Psoas muscle (tissue), 8 donors: ENCODE results near the gene DGUOK. TPM values are rescaled to one million over a fixed set of nuclear protein-coding genes. Genes with fewer than 3 reads are reported as not detected.
A peak's percentile ranks its signal among the peaks of the same experiment; 100 is the strongest.

Experiments used
- ATAC-seq, 4 donors: fragments of 200-7000 bp; cut with Tn5 transposase; one replicate each; pipeline ENCODE4 v1.9.1; 2020; ENCODE audit warnings: moderate library complexity in 3 of 4, mild to moderate bottlenecking in 2 of 4
- DNase-seq, 2 donors: peaks; one replicate each; pipeline ENCODE4 v3.0.0-alpha.2; 2020
- H3K27ac ChIP-seq: fragments of 200-600 bp; one replicate; pipeline ENCODE4 v1.8.0; 2022
- H3K27me3 ChIP-seq, 3 donors: fragments of 200-600 bp in 1 of 3; one replicate each; pipeline versions ENCODE4 v1.6.1 to v1.8.0; 2013 to 2022; ENCODE audit warnings: low read length in 2 of 3, mild to moderate bottlenecking in 2 of 3, moderate library complexity in 1 of 3; ENCODE audit not compliant: insufficient read depth in 3 of 3
- H3K36me3 ChIP-seq, 2 donors: fragments of 200-600 bp in 1 of 2; one replicate each; pipeline versions ENCODE4 v1.6.1 to v1.8.0; 2013 to 2022; ENCODE audit warnings: low read depth in 1 of 2, mild to moderate bottlenecking in 1 of 2, moderate library complexity in 1 of 2; ENCODE audit not compliant: insufficient read depth in 1 of 2
- H3K4me1 ChIP-seq: fragments of 200-600 bp; one replicate; pipeline ENCODE4 v1.8.0; 2022
- H3K4me3 ChIP-seq: fragments of 200-600 bp; one replicate; pipeline ENCODE4 v1.8.0; 2022; ENCODE audit warnings: mild to moderate bottlenecking
- H3K9me3 ChIP-seq: fragments of 200-600 bp; one replicate; pipeline ENCODE4 v1.8.0; 2022
- CTCF ChIP-seq: fragments of 200-600 bp; IDR thresholded peaks from one replicate; pipeline ENCODE4 v1.8.0; 2022; ENCODE audit warnings: antibody characterized with exemption
- WGBS, 3 donors: extraction: QIAGEN DNeasy Blood & Tissue Kit; methylation state at CpG; one replicate each; pipeline versions ENCODE4 v1.1.6 to v1.1.7; 2013; 5-methylcytosine and 5-hydroxymethylcytosine counted together
- intact Hi-C, 2 donors: fragments of 100-400 bp; cut with DNase I; formaldehyde crosslinking; loops; one replicate each; pipeline versions ENCODE4 v1.11.0 to v1.14.2; 2022
- polyA plus RNA-seq, 3 donors: library from polyadenylated mRNA; stranded (reverse); fragments of 200-250 nt; gene quantifications; one replicate each; pipeline ENCODE4 v1.2.3, GENCODE V29; 2013
- total RNA-seq, 4 donors: library from RNA; stranded (reverse); fragmentation: NEBNext Ultra II Directional in 2 of 4; extraction: Animal tissue kit (Norgen Biotek cat#: 25700) in 2 of 4; gene quantifications; one replicate each; pipeline versions ENCODE4 v1.2.1 to v1.2.4, GENCODE V29; 2021 to 2023
- donor health status: healthy with polysubstance abuse.
- donor health status: DM: no; HTN: no; CAD: no; lungs with moderate emphysema.
- donor health status: Bipolar disorder and iron deficiency.
- donor health status: healthy.
- donor health status: DM: yes; HTN: yes; CAD: no.
- donor health status: DM: no; HTN: no; CAD: no.
- donor health status: DM: no; HTN: no; CAD: no.
- donor health status: DM: yes; HTN: yes; CAD: no.

DGUOK gene
- total and polyA plus RNA-seq, 7 donors: 12.9 to 74.2 (median 22.3) TPM

DNA sequence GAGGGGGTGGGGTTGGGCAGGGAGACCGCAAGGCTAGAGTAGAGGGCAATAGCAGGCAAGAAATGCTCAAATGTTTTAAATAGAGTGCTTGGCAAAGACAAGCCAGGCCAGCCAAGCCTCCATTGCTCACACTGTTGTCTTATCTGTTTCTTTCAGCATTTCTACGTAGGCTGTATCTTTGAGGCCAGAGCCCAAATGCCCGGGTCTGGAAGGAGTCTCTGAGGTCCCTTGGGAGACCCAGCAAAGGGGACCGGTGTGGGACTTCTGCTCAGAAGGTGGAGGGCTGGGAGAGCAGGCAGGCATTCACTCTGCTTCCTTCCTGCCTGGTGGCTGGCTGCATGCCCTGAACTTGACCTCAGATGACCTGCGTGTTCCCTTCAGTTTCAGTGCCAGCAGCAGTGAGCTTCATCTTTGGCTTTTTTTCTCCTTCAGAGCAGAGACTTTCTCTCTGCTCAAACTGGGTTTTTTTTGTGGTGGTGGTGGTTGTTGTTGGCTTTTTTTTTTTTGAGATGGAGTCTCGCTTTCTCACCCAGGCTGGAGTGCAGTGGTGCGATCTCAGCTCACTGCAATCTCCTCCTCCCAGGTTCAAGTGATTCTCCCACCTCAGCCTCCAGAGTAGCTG lies 44.3 kb downstream of the DGUOK start:
- H3K9me3 ChIP-seq: no peaks in the 10 kb centered on the region
- H3K27me3 ChIP-seq: no peaks in the 10 kb centered on the region
- peak; percentile 74 to 85 for DNase-seq
- intact Hi-C loops: no loop called here
- WGBS, 3 donors: 15 to 39% (median 23%) methylated on average over 7 of the region's 7 CpGs
- peaks cover 15% of the 10 kb centered on the region for H3K4me1 ChIP-seq
- TF ChIP-seq CTCF: no peak
- ATAC-seq: peak in 3 of 4 donors; percentile 35 to 87 (median 74)
- H3K27ac ChIP-seq: no peak overlapping the region
- no peaks in the 10 kb centered on the region for H3K36me3 ChIP-seq
- peak overlapping the region; percentile 4 for H3K4me3 ChIP-seq

- Histone ChIP-seq H3K36me3 (no peaks in the 10 kb centered on the region), H3K27ac (no peak overlapping the region), H3K4me1 (peaks cover 15% of the 10 kb centered on the region), H3K4me3 (no peak overlapping the region), H3K27me3 (no peaks in the 10 kb centered on the region), H3K9me3 (no peaks in the 10 kb centered on the region)
- intact Hi-C loops: no loop called here
- WGBS, 3 donors: 48 to 74% (median 52%) methylated on average over 3 of the region's 3 CpGs
- DNase-seq (no peak), ATAC-seq (no peak)
- no peak for TF ChIP-seq CTCF
Measured at GRCh38 chr2:73971722-73972121, 45.0 kb downstream of the DGUOK start.

DNA sequence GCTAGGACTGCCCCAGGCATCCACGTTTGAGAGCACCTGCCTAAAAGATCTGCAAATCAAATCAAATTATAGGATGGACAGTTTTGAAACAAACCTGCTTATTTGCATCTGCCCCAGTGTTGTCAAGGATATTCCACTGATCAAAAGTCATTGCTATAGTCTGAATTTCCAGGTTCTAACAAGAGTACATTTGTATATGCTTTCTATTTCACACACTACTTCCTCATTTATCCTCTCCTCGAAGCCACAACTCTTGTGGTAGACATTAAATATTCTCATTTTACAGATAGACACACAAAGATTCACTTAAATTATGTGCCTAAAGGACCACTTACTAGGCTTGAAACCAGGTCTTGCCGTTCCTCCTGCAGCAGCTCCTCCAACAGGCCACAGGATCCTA lies 46.2 kb downstream of the DGUOK start:
- peaks cover 15% of the 10 kb centered on the region for H3K4me1 ChIP-seq
- intact Hi-C loops: no loop called here
- 66 to 79% (median 75%) methylated on average over 3 of the region's 3 CpGs for WGBS, 3 donors

GRCh38 chr2:73975731-73976130 lies 49.1 kb downstream of the DGUOK start:
- no peak for ATAC-seq

More for the DNA sequence above, 46.2 kb downstream of the DGUOK start:
- H3K4me3 ChIP-seq: no peak overlapping the region
- no peaks in the 10 kb centered on the region for H3K9me3 ChIP-seq
- no peaks in the 10 kb centered on the region for H3K36me3 ChIP-seq
- no peak overlapping the region for H3K27ac ChIP-seq
- no peaks in the 10 kb centered on the region for H3K27me3 ChIP-seq
- DNase-seq: no peak
- ATAC-seq: no peak
- TF ChIP-seq CTCF: no peak

More at GRCh38 chr2:73975731-73976130, 49.1 kb downstream of the DGUOK start:
- peaks cover 0 to 2% (median 0%) of the 10 kb centered on the region in 3 donors for H3K27me3 ChIP-seq
- no peak overlapping the region for H3K27ac ChIP-seq
- H3K4me1 ChIP-seq: peaks cover 10% of the 10 kb centered on the region
- no peak for DNase-seq
- WGBS, 3 donors: 93 to 97% (median 96%) methylated on average over 3 of the region's 3 CpGs
- TF ChIP-seq CTCF: no peak
- intact Hi-C loops: no loop called here
- H3K9me3 ChIP-seq: no peaks in the 10 kb centered on the region
- H3K36me3 ChIP-seq: no peaks in the 10 kb centered on the region
- no peak overlapping the region for H3K4me3 ChIP-seq
